UCSD-AML1 (cell line): ENCODE measurements around the gene GGPS1.
"Not testable (repeated sequence)": the region's sequence is repeated elsewhere in the genome, so short reads cannot be mapped to it uniquely, and the experiment has no call there.

Experiments used
- DNase-seq: peaks from one replicate; lab custom pipeline; 2025; ENCODE audit not compliant: unreplicated experiment; lab: John Stamatoyannopoulos, UW

GGPS1 gene

GRCh38 chr1:235328271-235329138 lies at the start of gene GGPS1:
Gene GGPS1, plus strand, starts transcription at chr1:235328570. Its CDS starts 6,695 bp downstream, at chr1:235335265.
- DNase-seq: peak; percentile 97

- DNase-seq: no peak
These were observed 49.5 kb upstream of the GGPS1 start for GRCh38 chr1:235278915-235279292.

- DNase-seq: no peak
These were observed 48.7 kb upstream of the GGPS1 start for GRCh38 chr1:235279694-235280093.

- no peak for DNase-seq
These were observed 47.9 kb upstream of the GGPS1 start for GRCh38 chr1:235280467-235280866.

GRCh38 chr1:235283636-235284035 lies 44.7 kb upstream of the GGPS1 start:
- DNase-seq: not testable (repeated sequence)

GRCh38 chr1:235284231-235284769 lies 44.1 kb upstream of the GGPS1 start:
- DNase-seq: no peak

- DNase-seq: no peak
These were observed 41.7 kb upstream of the GGPS1 start for GRCh38 chr1:235286667-235287066.

- no peak for DNase-seq
These were observed 41.0 kb upstream of the GGPS1 start for GRCh38 chr1:235287208-235287882.

GRCh38 chr1:235289859-235290739 lies 38.3 kb upstream of the GGPS1 start:
- DNase-seq: no peak

GRCh38 chr1:235290740-235291502 lies 37.4 kb upstream of the GGPS1 start:
- DNase-seq: no peak

GRCh38 chr1:235291599-235292091 lies 36.7 kb upstream of the GGPS1 start:
- DNase-seq: no peak

GRCh38 chr1:235292790-235293189 lies 35.6 kb upstream of the GGPS1 start:
- DNase-seq: no peak

- no peak for DNase-seq
These were observed 34.9 kb upstream of the GGPS1 start for GRCh38 chr1:235293322-235293942.

- DNase-seq: no peak
These were observed 32.4 kb upstream of the GGPS1 start for GRCh38 chr1:235295902-235296350.

- no peak for DNase-seq
These were observed 31.6 kb upstream of the GGPS1 start for GRCh38 chr1:235296729-235297128.

- no peak for DNase-seq
These were observed 30.8 kb upstream of the GGPS1 start for GRCh38 chr1:235297579-235297978.

- no peak for DNase-seq
These were observed 29.6 kb upstream of the GGPS1 start for GRCh38 chr1:235298758-235299157.

GRCh38 chr1:235299169-235299858 lies 29.1 kb upstream of the GGPS1 start:
- no peak for DNase-seq

- DNase-seq: no peak
These were observed 26.2 kb upstream of the GGPS1 start for GRCh38 chr1:235302143-235302542.
